DOHH2 (cell line): ENCODE results near the gene PKP3.

ENCODE experiments used
- H3F3A ChIP-seq: fragments of 200-600 bp; sonication (generic), shearing (Covaris generic); 2 replicates; pipeline ENCODE4 v1.6.0; 2016; ENCODE audit warnings: antibody characterized with exemption, mild to moderate bottlenecking; ENCODE audit not compliant: control insufficient read depth, insufficient read depth
- H3K27ac ChIP-seq: fragments of 200-600 bp; sonication (generic); 2 replicates; pipeline ENCODE4 v1.5.1; 2014; ENCODE audit warnings: low read depth, mild to moderate bottlenecking, low read length, moderate library complexity
- H3K27me3 ChIP-seq: fragments of 200-600 bp; sonication (generic); 2 replicates; pipeline ENCODE4 v1.6.1; 2014; ENCODE audit warnings: mild to moderate bottlenecking, low read length, mixed read lengths; ENCODE audit not compliant: control insufficient read depth
- H3K36me3 ChIP-seq: fragments of 200-600 bp; sonication (generic); 2 replicates; pipeline ENCODE4 v1.6.1; 2014; ENCODE audit warnings: mild to moderate bottlenecking, low read length, moderate library complexity, mixed read lengths; ENCODE audit not compliant: control insufficient read depth
- H3K4me1 ChIP-seq: fragments of 200-600 bp; sonication (generic); 2 replicates; pipeline ENCODE4 v1.6.1; 2014; ENCODE audit warnings: mild to moderate bottlenecking, low read length, mixed read lengths; ENCODE audit not compliant: control insufficient read depth
- H3K4me2 ChIP-seq: fragments of 200-600 bp; sonication (generic); 2 replicates; pipeline ENCODE4 v1.6.0; 2014; ENCODE audit warnings: mild to moderate bottlenecking, low read length, moderate library complexity
- H3K4me3 ChIP-seq: fragments of 200-600 bp; sonication (generic); 2 replicates; pipeline ENCODE4 v1.5.1; 2014; ENCODE audit warnings: mild to moderate bottlenecking, low read length, mixed read lengths
- H3K79me2 ChIP-seq: fragments of 200-600 bp; sonication (generic); 2 replicates; pipeline ENCODE4 v1.6.1; 2014; ENCODE audit warnings: mild to moderate bottlenecking, low read length, mixed read lengths; ENCODE audit not compliant: control insufficient read depth
- H3K9me2 ChIP-seq: fragments of 200-600 bp; sonication (generic); replicated peaks from 2 replicates; pipeline ENCODE4 v1.6.1; 2014; ENCODE audit warnings: mild to moderate bottlenecking, low read length, mixed read lengths; ENCODE audit not compliant: control insufficient read depth
- H3K9me3 ChIP-seq: fragments of 200-600 bp; sonication (generic); 2 replicates; pipeline ENCODE4 v1.6.1; 2014; ENCODE audit warnings: antibody characterized with exemption, low read length, mixed read lengths; ENCODE audit not compliant: control insufficient read depth, insufficient read depth
- H4K20me1 ChIP-seq: fragments of 200-600 bp; sonication (generic); 2 replicates; pipeline ENCODE4 v1.6.0; 2014; ENCODE audit warnings: low read depth, mild to moderate bottlenecking, antibody characterized with exemption, low read length, moderate library complexity; ENCODE audit not compliant: control insufficient read depth, insufficient read depth
- EZH2phosphoT487 ChIP-seq: fragments of 200-600 bp; sonication (generic); IDR thresholded peaks from 2 replicates; pipeline ENCODE4 v1.6.1; 2017; ENCODE audit warnings: borderline replicate concordance, mild to moderate bottlenecking, antibody characterized with exemption, low read length, moderate library complexity, mixed read lengths
- TF ChIP-seq, protein P1 (sequence below): fragments of 200-600 bp; sonication (generic); IDR thresholded peaks from one replicate; pipeline ENCODE4 v1.5.1; 2014; ENCODE audit warnings: antibody characterized with exemption, mild to moderate bottlenecking, low read depth, low read length; ENCODE audit not compliant: poor library complexity, severe bottlenecking

The PKP3 gene

DNA sequence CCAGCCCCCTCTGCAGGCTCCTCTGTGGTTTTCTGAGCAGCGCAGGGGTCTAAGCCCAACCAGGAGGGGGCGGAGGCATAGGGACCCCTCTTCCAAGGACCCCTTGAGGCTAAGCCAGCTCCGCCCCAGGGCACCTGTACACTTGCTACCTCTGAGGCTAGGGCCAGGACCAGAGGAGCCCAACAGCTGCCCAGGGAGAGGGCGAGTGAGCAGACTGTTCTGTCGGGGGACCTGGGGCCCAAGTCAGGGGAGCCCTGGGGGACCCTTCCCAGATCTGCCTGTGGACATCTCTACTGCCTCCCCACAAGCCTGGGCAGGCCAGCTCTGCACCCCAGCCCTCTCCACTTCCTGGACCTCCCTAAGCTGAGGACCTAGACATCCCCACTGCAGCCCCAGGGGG, 23.0 kb upstream of the PKP3 start:
- Histone ChIP-seq H3K27me3 (no peaks in the 10 kb centered on the region), H4K20me1 (no peaks in the 10 kb centered on the region), H3K9me2 (no peaks in the 10 kb centered on the region), H3K27ac (no peak overlapping the region), H3F3A (no peaks in the 10 kb centered on the region), H3K4me2 (no peak overlapping the region), H3K4me1 (no peaks in the 10 kb centered on the region), H3K9me3 (peaks cover 14% of the 10 kb centered on the region; the same call in 1 of the 2 replicates), H3K79me2 (no peaks in the 10 kb centered on the region), H3K36me3 (no peaks in the 10 kb centered on the region), H3K4me3 (no peak overlapping the region)
- TF ChIP-seq EZH2phosphoT487 = no peak
- TF ChIP-seq, protein P1, sequence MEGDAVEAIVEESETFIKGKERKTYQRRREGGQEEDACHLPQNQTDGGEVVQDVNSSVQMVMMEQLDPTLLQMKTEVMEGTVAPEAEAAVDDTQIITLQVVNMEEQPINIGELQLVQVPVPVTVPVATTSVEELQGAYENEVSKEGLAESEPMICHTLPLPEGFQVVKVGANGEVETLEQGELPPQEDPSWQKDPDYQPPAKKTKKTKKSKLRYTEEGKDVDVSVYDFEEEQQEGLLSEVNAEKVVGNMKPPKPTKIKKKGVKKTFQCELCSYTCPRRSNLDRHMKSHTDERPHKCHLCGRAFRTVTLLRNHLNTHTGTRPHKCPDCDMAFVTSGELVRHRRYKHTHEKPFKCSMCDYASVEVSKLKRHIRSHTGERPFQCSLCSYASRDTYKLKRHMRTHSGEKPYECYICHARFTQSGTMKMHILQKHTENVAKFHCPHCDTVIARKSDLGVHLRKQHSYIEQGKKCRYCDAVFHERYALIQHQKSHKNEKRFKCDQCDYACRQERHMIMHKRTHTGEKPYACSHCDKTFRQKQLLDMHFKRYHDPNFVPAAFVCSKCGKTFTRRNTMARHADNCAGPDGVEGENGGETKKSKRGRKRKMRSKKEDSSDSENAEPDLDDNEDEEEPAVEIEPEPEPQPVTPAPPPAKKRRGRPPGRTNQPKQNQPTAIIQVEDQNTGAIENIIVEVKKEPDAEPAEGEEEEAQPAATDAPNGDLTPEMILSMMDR = no peak

DNA sequence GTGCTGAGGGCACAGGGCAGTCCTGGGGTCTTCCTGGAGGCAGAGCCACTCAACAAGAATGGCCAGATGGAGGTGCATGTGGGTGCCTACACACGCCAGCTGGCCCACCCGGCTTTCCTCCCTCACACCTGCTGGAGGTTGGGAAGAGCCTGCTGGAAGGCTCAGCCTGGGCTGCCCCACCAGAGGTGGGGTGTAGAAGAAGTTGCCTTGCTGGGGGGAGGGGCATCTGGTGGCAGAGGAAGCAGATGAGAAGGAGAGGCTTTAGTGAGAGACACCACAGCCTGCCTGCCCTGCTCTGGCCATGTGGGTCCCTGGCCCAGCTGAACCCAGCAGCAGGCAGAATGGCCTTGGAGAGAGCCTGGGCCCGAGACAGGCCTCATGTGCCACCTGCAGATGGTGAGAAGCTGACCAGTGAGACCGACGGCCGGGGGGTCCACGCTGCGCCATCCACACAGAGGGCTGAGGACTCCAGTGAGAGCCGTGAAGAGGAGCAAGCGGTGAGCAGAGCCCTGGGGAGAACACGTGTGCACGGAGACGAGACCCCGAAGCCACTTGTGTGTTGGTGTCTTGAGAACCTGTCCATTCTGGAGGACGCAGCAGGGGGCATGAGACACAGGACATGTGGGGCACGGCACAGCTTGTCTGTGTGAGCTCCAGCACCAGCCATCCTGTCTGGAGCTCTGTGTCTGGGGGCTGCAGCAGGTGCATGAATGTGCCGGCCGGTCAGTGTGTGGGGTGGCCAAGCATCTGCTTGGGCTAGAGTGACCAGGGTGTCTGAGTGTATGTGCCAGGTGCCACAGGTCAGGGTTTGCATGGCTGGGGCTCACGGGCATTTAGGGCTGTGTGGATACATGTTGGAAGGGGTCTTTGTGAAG, 22.1 kb upstream of the PKP3 start:
- no peak overlapping the region for H3K27ac ChIP-seq
- H3K4me3 ChIP-seq = no peak overlapping the region
- H3K9me2 ChIP-seq = no peaks in the 10 kb centered on the region
- H3K79me2 ChIP-seq = no peaks in the 10 kb centered on the region
- H3K36me3 ChIP-seq = no peaks in the 10 kb centered on the region
- TF ChIP-seq, protein P1 = no peak
- no peak for TF ChIP-seq EZH2phosphoT487
- no peak overlapping the region for H3K4me2 ChIP-seq
- H3K9me3 ChIP-seq = peaks cover 14% of the 10 kb centered on the region; the same call in 1 of the 2 replicates
- H4K20me1 ChIP-seq = no peaks in the 10 kb centered on the region
- no peaks in the 10 kb centered on the region for H3F3A ChIP-seq
- no peaks in the 10 kb centered on the region for H3K27me3 ChIP-seq
- no peaks in the 10 kb centered on the region for H3K4me1 ChIP-seq

DNA sequence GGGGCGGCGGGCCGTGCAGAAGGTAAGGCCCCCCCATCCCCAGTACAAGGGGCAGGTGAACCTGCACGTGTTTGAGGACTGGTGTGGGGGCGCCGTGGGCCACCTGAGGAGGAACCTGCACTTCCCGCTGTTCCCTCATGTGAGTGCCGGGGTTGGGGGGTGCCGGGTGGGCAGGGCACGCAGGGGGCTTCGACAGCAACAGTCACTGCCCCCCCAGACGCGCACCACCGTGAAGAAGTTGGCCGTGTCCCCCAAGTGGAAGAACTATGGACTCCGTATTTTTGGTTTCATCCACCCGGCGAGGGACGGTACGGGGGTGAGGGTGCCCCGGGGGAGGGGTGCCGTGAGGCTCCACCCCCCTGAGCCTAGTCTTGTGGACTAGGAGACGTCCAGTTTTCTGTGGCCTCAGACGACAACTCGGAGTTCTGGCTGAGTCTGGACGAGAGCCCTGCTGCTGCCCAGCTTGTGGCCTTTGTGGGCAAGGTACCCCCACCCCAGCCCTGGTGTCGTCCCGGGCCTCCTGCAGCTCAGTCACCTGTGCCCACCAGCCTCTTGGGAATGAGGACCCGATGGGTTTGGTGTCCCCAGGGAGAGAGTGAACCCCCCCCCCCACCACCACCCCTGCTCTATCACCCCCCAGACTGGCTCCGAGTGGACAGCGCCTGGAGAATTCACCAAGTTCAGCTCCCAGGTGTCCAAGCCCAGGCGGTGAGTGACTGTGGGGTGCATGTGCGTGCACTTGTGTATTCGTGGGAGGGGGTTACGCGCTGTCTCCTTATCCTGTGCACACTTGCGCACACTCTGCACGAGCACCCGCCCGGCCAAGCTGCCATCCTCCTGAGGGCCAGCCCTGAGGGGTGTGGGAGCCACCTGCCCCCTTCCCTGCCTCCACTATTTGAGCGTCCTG, 20.9 kb upstream of the PKP3 start:
- no peaks in the 10 kb centered on the region for H3K36me3 ChIP-seq
- no peak overlapping the region for H3K27ac ChIP-seq
- TF ChIP-seq, protein P1 = no peak
- no peak for TF ChIP-seq EZH2phosphoT487
- no peak overlapping the region for H3K4me3 ChIP-seq
- H3K9me2 ChIP-seq = no peaks in the 10 kb centered on the region
- no peaks in the 10 kb centered on the region for H3F3A ChIP-seq
- no peaks in the 10 kb centered on the region for H3K4me1 ChIP-seq
- no peaks in the 10 kb centered on the region for H3K79me2 ChIP-seq
- H4K20me1 ChIP-seq = no peaks in the 10 kb centered on the region
- H3K27me3 ChIP-seq = no peaks in the 10 kb centered on the region
- H3K4me2 ChIP-seq = no peak overlapping the region
- H3K9me3 ChIP-seq = peaks cover 14% of the 10 kb centered on the region; the same call in 1 of the 2 replicates
